ENCODE measurements around the gene RMND5B.

GRCh38 chr5:178176791-178177190 is 46.0 kb downstream of the RMND5B start:
- TF ChIP-seq, protein P1, sequence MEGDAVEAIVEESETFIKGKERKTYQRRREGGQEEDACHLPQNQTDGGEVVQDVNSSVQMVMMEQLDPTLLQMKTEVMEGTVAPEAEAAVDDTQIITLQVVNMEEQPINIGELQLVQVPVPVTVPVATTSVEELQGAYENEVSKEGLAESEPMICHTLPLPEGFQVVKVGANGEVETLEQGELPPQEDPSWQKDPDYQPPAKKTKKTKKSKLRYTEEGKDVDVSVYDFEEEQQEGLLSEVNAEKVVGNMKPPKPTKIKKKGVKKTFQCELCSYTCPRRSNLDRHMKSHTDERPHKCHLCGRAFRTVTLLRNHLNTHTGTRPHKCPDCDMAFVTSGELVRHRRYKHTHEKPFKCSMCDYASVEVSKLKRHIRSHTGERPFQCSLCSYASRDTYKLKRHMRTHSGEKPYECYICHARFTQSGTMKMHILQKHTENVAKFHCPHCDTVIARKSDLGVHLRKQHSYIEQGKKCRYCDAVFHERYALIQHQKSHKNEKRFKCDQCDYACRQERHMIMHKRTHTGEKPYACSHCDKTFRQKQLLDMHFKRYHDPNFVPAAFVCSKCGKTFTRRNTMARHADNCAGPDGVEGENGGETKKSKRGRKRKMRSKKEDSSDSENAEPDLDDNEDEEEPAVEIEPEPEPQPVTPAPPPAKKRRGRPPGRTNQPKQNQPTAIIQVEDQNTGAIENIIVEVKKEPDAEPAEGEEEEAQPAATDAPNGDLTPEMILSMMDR (IDR thresholded peaks at IDR 0.05; ENCODE audit: low read depth, low read length, missing input control) = no peak
- TF ChIP-seq REST (IDR thresholded peaks at IDR 0.05) (no peak), SP1 (IDR thresholded peaks at IDR 0.05) (no peak), MAX (IDR thresholded peaks at IDR 0.05) (no peak), YY1 (IDR thresholded peaks at IDR 0.05) (no peak), EGR1 (IDR thresholded peaks at IDR 0.05; ENCODE audit: low read depth in 2 of 2) (no peak), RAD21 (IDR thresholded peaks at IDR 0.05) (no peak), FOXA2 (IDR thresholded peaks at IDR 0.05) (no peak), JUND (IDR thresholded peaks at IDR 0.05) (no peak)
- TF ChIP-seq, protein P2, sequence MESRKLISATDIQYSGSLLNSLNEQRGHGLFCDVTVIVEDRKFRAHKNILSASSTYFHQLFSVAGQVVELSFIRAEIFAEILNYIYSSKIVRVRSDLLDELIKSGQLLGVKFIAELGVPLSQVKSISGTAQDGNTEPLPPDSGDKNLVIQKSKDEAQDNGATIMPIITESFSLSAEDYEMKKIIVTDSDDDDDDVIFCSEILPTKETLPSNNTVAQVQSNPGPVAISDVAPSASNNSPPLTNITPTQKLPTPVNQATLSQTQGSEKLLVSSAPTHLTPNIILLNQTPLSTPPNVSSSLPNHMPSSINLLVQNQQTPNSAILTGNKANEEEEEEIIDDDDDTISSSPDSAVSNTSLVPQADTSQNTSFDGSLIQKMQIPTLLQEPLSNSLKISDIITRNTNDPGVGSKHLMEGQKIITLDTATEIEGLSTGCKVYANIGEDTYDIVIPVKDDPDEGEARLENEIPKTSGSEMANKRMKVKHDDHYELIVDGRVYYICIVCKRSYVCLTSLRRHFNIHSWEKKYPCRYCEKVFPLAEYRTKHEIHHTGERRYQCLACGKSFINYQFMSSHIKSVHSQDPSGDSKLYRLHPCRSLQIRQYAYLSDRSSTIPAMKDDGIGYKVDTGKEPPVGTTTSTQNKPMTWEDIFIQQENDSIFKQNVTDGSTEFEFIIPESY (IDR thresholded peaks at IDR 0.05) = no peak

Data from liver (tissue), 3 donors.